SK-N-SH (cell line): ENCODE data around the gene PRRX2. TPM values are rescaled to one million over a fixed set of nuclear protein-coding genes. Genes with fewer than 3 reads are reported as not detected.

Source experiments
- CTCF ChIA-PET: fragments of 300-600, 350-600 bp; formaldehyde crosslinking; extraction: SDS; loops from one replicate; lab custom pipeline; 2021; lab: Yijun Ruan, JAX
- POLR2A ChIA-PET: fragments of 350-600 bp; sonication (Branson Sonifier 250); formaldehyde crosslinking; extraction: SDS; loops from one replicate; lab custom pipeline; 2020; ENCODE audit warnings: antibody characterized with exemption, inconsistent platforms; lab: Yijun Ruan, JAX
- DNase-seq: peaks from one replicate; pipeline ENCODE4 v3.0.0; 2012
- H2AFZ ChIP-seq: fragments of 200-600 bp; sonication (generic); 2 replicates; pipeline ENCODE4 v1.8.1; 2016; ENCODE audit warnings: antibody characterized with exemption, mild to moderate bottlenecking, low read depth
- H3F3A ChIP-seq: fragments of 200-600 bp; sonication (generic); replicated peaks from 2 replicates; pipeline ENCODE3; 2016; ENCODE audit warnings: antibody characterized with exemption, mild to moderate bottlenecking; ENCODE audit not compliant: insufficient read depth
- H3K27ac ChIP-seq, 2 experiments: fragments of 200-500 bp in 1 of 2; fragments of 200-600 bp in 1 of 2; sonication (Bioruptor generic) in 1 of 2; sonication (generic), shearing (Covaris generic) in 1 of 2; 2 replicates each; pipeline versions ENCODE4 v1.5.1 to v1.6.1; 2014 to 2016; ENCODE audit warnings: low read depth in 2 of 2, inconsistent platforms in 1 of 2, low read length in 1 of 2, mild to moderate bottlenecking in 1 of 2, mixed read lengths in 1 of 2
- H3K27me3 ChIP-seq: fragments of 200-600 bp; sonication (generic), shearing (Covaris generic); 2 replicates; pipeline ENCODE4 v1.6.1; 2016; ENCODE audit warnings: mixed run types; ENCODE audit not compliant: insufficient read depth
- H3K36me3 ChIP-seq, 2 experiments: fragments of 200-500 bp in 1 of 2; fragments of 200-600 bp in 1 of 2; sonication (Bioruptor generic) in 1 of 2; sonication (generic) in 1 of 2; replicated peaks in 1 of 2; 2 replicates each; pipeline versions ENCODE3 to v1.5.1; 2014 to 2016; ENCODE audit warnings: low read length in 1 of 2, mild to moderate bottlenecking in 1 of 2; ENCODE audit not compliant: insufficient read depth in 2 of 2, control insufficient read depth in 1 of 2
- H3K4me1 ChIP-seq, 2 experiments: fragments of 200-500 bp in 1 of 2; fragments of 200-600 bp in 1 of 2; sonication (Bioruptor generic) in 1 of 2; sonication (generic), shearing (Covaris generic) in 1 of 2; 2 replicates each; pipeline versions ENCODE4 v1.5.1 to v1.6.1; 2014 to 2016; ENCODE audit warnings: low read depth in 1 of 2, low read length in 1 of 2, mixed run types in 1 of 2; ENCODE audit not compliant: insufficient read depth in 2 of 2, control insufficient read depth in 1 of 2
- H3K4me2 ChIP-seq: fragments of 200-600 bp; sonication (generic), shearing (Covaris generic); 2 replicates; pipeline ENCODE4 v1.6.1; 2017; ENCODE audit warnings: mixed run types
- H3K4me3 ChIP-seq, 2 experiments: fragments of 200-500 bp in 1 of 2; fragments of 200-600 bp in 1 of 2; sonication (Bioruptor generic) in 1 of 2; sonication (generic), shearing (Covaris generic) in 1 of 2; 2 replicates each; pipeline versions ENCODE4 v1.5.1 to v1.8.1; 2014 to 2016; ENCODE audit warnings: low read depth in 2 of 2, inconsistent platforms in 1 of 2, low read length in 1 of 2, mild to moderate bottlenecking in 1 of 2, mixed read lengths in 1 of 2, moderate library complexity in 1 of 2
- H3K79me2 ChIP-seq: fragments of 200-600 bp; sonication (generic); 2 replicates; pipeline ENCODE4 v1.8.1; 2017; ENCODE audit warnings: mild to moderate bottlenecking; ENCODE audit not compliant: insufficient read depth
- H3K9ac ChIP-seq: fragments of 200-600 bp; sonication (generic); 2 replicates; pipeline ENCODE4 v1.6.1; 2017; ENCODE audit warnings: mixed run types
- H3K9me2 ChIP-seq: fragments of 200-600 bp; sonication (generic); 2 replicates; pipeline ENCODE4 v1.6.1; 2017; ENCODE audit warnings: mixed run types
- H3K9me3 ChIP-seq: fragments of 200-600 bp; sonication (generic); 2 replicates; pipeline ENCODE4 v1.6.1; 2017; ENCODE audit warnings: mixed run types, mild to moderate bottlenecking, moderate library complexity
- H4K20me1 ChIP-seq: fragments of 200-600 bp; sonication (generic); 2 replicates; pipeline ENCODE4 v1.6.1; 2017; ENCODE audit warnings: mild to moderate bottlenecking, mixed run types; ENCODE audit not compliant: insufficient read depth
- CHD2 ChIP-seq: fragments of 150-350 bp; IDR thresholded peaks from 2 replicates; pipeline ENCODE4 v1.6.1; 2018; ENCODE audit warnings: low read length; ENCODE audit not compliant: partially characterized antibody
- CTCF ChIP-seq: fragments of 200-600 bp; sonication (generic); IDR thresholded peaks from 2 replicates; pipeline ENCODE4 v1.6.1; 2017; ENCODE audit warnings: antibody characterized with exemption, mild to moderate bottlenecking, moderate library complexity
- ELF1 ChIP-seq: IDR thresholded peaks from 2 replicates; pipeline ENCODE4 v1.4.0; 2012
- EP300 ChIP-seq, 2 experiments: IDR thresholded peaks; 2 replicates each; pipeline versions ENCODE4 v1.4.0 to v1.6.1; 2012; ENCODE audit warnings: borderline replicate concordance in 1 of 2, low read depth in 1 of 2, low read length in 1 of 2
- FOXJ3 ChIP-seq: sonication (generic); formaldehyde crosslinking; IDR thresholded peaks from 2 replicates; pipeline ENCODE4 v1.5.1; 2020; ENCODE audit warnings: mild to moderate bottlenecking, missing genetic modification reagents
- GATA2 ChIP-seq: sonication (generic); formaldehyde crosslinking; IDR thresholded peaks from 2 replicates; pipeline ENCODE4 v1.5.0; 2020; ENCODE audit warnings: mild to moderate bottlenecking, missing genetic modification reagents
- MXI1 ChIP-seq: IDR thresholded peaks from 2 replicates; pipeline ENCODE4 v1.6.1; 2012; ENCODE audit warnings: mild to moderate bottlenecking, low read depth, low read length, improper control_type of control experiment
- NRF1 ChIP-seq: IDR thresholded peaks from 2 replicates; pipeline ENCODE4 v1.6.1; 2012; ENCODE audit warnings: low read depth, mild to moderate bottlenecking, low read length
- PBX3 ChIP-seq: IDR thresholded peaks from 2 replicates; pipeline ENCODE4; 2012
- RAD21 ChIP-seq: IDR thresholded peaks from 2 replicates; pipeline ENCODE4 v1.6.1; 2012; ENCODE audit warnings: mild to moderate bottlenecking, low read length
- RFX5 ChIP-seq: IDR thresholded peaks from 2 replicates; pipeline ENCODE4 v1.6.1; 2012; ENCODE audit warnings: mild to moderate bottlenecking, improper control_type of control experiment, low read length
- SMC3 ChIP-seq: IDR thresholded peaks from 2 replicates; pipeline ENCODE4 v1.6.1; 2012; ENCODE audit warnings: low read depth, low read length, improper control_type of control experiment
- TCF12 ChIP-seq: IDR thresholded peaks from 2 replicates; pipeline ENCODE4 v1.4.0; 2012
- TEAD4 ChIP-seq: IDR thresholded peaks from 2 replicates; pipeline ENCODE4 v1.4.0; 2012; ENCODE audit warnings: mild to moderate bottlenecking, borderline replicate concordance; ENCODE audit not compliant: insufficient read depth
- USF1 ChIP-seq: IDR thresholded peaks from 2 replicates; pipeline ENCODE4 v1.4.0; 2012; ENCODE audit warnings: low read depth, borderline replicate concordance
- USF2 ChIP-seq: fragments of 150-350 bp; IDR thresholded peaks from 2 replicates; pipeline ENCODE4 v1.6.1; 2017; ENCODE audit warnings: antibody characterized with exemption, low read length, low read depth, borderline replicate concordance
- YY1 ChIP-seq: IDR thresholded peaks from 2 replicates; pipeline ENCODE4 v1.4.0; 2012; ENCODE audit warnings: low read depth, mild to moderate bottlenecking
- WGBS: methylation state at CpG from one replicate; pipeline ENCODE4 v1.1.6; 2017; ENCODE audit warnings: low lambda C conversion rate; 5-methylcytosine and 5-hydroxymethylcytosine counted together
- polyA plus RNA-seq, 3 experiments: library from polyadenylated mRNA; depleted of rRNA; stranded (reverse); fragments of >200 nt; gene quantifications; 2 replicates each; pipeline ENCODE4 v1.2.3, GENCODE V29; 2012
- TF ChIP-seq, protein P1 (sequence below): fragments of 150-350 bp; IDR thresholded peaks from 2 replicates; pipeline ENCODE4 v1.6.1; 2016; ENCODE audit warnings: mild to moderate bottlenecking, low read depth, low read length
- TF ChIP-seq, protein P2 (sequence below): IDR thresholded peaks from 2 replicates; pipeline ENCODE4 v1.6.1; 2012; ENCODE audit warnings: mild to moderate bottlenecking, low read depth, low read length, moderate library complexity

PRRX2 gene
- polyA plus RNA-seq, 1 of the 3 experiments (the other 2 are of a cell fraction): 0.84 TPM

DNA sequence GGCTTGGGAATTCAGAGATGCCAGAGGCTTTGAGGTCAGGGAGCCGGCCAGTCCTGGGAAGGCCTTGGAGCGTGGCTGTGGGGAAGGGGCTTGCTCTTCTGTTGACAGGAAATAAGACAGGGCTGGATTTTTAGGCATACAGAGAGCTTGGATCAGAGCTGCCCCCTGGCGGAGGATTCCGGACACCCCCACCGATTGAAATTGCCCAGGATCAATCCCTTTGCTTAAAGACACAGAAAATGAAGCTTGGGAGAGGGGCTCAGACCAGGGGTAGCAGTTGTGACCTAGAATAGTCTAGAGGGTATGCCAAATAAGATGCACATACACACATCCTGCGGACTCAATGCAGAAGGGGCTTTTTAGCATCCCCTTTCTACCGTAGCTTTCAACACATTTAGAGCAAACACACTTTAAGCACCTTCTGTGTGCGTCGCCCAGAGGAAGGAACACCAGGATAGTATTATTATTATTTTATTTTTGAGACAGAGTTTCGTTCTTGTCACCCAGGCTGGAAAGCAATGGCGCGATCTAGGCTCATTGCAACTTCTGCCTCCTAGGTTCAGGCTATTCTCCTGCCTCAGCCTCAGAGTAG lies 41.2 kb upstream of the PRRX2 start:
- no peaks in the 10 kb centered on the region for H3K9me2 ChIP-seq
- H2AFZ ChIP-seq: peak overlapping the region; percentile 67; the same call in 1 of the 2 replicates
- peak; percentile 82 for DNase-seq
- H3K4me1 ChIP-seq: peaks cover 13 to 33% of the 10 kb centered on the region in 2 experiments; a peak in 2 of 4 replicates
- no peak overlapping the region for H3K9ac ChIP-seq
- no peaks in the 10 kb centered on the region for H3K9me3 ChIP-seq
- no peak overlapping the region for H3K27ac ChIP-seq
- H3K4me2 ChIP-seq: no peak overlapping the region
- H3K79me2 ChIP-seq: peaks cover 36% of the 10 kb centered on the region
- no peak overlapping the region; a peak in 1 of 4 replicates for H3K4me3 ChIP-seq
- H3F3A ChIP-seq: peaks cover 12% of the 10 kb centered on the region
- peaks cover 15% of the 10 kb centered on the region for H4K20me1 ChIP-seq
- 48% methylated on average over 12 of the region's 12 CpGs for WGBS
- ChIA-PET CTCF (interaction anchor here (0.5 to 12.8 kb wide), 30 partner anchors 9 to 547 kb away, joined by 3 to 212 read pairs (median 4); partner anchors contain the start of genes ASB6, CRAT, IER5L and PTPA), POLR2A (interaction anchor here (0.6 to 1.4 kb wide), 4 partner anchors 13 to 706 kb away, joined by 3 to 5 read pairs (median 3); no protein-coding TSS in a partner anchor)
- no peaks in the 10 kb centered on the region for H3K27me3 ChIP-seq
- TF ChIP-seq CTCF: peak; percentile 84
- no peak for TF ChIP-seq RFX5
- no peak for TF ChIP-seq NRF1
- TF ChIP-seq, protein P1, sequence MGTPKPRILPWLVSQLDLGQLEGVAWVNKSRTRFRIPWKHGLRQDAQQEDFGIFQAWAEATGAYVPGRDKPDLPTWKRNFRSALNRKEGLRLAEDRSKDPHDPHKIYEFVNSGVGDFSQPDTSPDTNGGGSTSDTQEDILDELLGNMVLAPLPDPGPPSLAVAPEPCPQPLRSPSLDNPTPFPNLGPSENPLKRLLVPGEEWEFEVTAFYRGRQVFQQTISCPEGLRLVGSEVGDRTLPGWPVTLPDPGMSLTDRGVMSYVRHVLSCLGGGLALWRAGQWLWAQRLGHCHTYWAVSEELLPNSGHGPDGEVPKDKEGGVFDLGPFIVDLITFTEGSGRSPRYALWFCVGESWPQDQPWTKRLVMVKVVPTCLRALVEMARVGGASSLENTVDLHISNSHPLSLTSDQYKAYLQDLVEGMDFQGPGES: no peak
- TF ChIP-seq PBX3: no peak
- no peak for TF ChIP-seq FOXJ3 (CRISPR knock-in tag)
- TF ChIP-seq CHD2: no peak
- peak; percentile 72 for TF ChIP-seq SMC3
- no peak for TF ChIP-seq EP300 (IDR thresholded peaks at IDR 0.05; ENCODE audit: borderline replicate concordance in 1 of 2, low read depth in 1 of 2, low read length in 1 of 2)
- TF ChIP-seq YY1: no peak
- no peak for TF ChIP-seq USF1
- no peak for TF ChIP-seq GATA2 (CRISPR knock-in tag)
- TF ChIP-seq USF2: no peak
- TF ChIP-seq MXI1: no peak
- TF ChIP-seq TCF12: no peak
- TF ChIP-seq ELF1: no peak
- TF ChIP-seq TEAD4: no peak
- TF ChIP-seq, protein P2, sequence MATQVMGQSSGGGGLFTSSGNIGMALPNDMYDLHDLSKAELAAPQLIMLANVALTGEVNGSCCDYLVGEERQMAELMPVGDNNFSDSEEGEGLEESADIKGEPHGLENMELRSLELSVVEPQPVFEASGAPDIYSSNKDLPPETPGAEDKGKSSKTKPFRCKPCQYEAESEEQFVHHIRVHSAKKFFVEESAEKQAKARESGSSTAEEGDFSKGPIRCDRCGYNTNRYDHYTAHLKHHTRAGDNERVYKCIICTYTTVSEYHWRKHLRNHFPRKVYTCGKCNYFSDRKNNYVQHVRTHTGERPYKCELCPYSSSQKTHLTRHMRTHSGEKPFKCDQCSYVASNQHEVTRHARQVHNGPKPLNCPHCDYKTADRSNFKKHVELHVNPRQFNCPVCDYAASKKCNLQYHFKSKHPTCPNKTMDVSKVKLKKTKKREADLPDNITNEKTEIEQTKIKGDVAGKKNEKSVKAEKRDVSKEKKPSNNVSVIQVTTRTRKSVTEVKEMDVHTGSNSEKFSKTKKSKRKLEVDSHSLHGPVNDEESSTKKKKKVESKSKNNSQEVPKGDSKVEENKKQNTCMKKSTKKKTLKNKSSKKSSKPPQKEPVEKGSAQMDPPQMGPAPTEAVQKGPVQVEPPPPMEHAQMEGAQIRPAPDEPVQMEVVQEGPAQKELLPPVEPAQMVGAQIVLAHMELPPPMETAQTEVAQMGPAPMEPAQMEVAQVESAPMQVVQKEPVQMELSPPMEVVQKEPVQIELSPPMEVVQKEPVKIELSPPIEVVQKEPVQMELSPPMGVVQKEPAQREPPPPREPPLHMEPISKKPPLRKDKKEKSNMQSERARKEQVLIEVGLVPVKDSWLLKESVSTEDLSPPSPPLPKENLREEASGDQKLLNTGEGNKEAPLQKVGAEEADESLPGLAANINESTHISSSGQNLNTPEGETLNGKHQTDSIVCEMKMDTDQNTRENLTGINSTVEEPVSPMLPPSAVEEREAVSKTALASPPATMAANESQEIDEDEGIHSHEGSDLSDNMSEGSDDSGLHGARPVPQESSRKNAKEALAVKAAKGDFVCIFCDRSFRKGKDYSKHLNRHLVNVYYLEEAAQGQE: no peak
- peak; percentile 69 for TF ChIP-seq RAD21
- H3K36me3 ChIP-seq: no peaks in the 10 kb centered on the region
